ENCODE results near the gene EPX.

EPX gene

DNA sequence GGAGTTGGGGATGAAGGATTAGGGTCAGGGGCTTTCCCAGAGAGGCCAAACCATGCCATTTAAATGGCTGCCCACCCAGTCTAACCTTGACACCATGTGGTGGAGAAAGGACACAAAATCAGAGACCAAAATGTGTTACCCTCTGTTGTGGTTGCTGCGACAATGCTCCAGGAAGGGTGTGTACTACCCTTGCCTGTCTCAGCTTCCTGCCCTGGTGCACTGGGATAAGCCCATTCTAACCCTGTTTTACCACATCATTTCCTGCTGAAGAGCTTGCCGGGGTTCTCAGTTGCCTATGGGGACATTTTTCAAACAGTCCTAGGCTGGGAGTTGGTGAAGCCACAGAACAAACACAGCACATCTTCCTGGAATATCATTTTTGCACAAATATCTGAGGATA lies 39.5 kb upstream of the EPX start:
- TF ChIP-seq MYC (IDR thresholded peaks at IDR 0.05; ENCODE audit: low read depth, low read length) (no peak), POLR2A (IDR thresholded peaks at IDR 0.05; ENCODE audit: extremely low read depth, insufficient read length) (no peak)
- TF ChIP-seq, protein P1, sequence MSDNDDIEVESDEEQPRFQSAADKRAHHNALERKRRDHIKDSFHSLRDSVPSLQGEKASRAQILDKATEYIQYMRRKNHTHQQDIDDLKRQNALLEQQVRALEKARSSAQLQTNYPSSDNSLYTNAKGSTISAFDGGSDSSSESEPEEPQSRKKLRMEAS (IDR thresholded peaks at IDR 0.05; ENCODE audit: low read depth, low read length): no peak
- TF ChIP-seq, protein P2, sequence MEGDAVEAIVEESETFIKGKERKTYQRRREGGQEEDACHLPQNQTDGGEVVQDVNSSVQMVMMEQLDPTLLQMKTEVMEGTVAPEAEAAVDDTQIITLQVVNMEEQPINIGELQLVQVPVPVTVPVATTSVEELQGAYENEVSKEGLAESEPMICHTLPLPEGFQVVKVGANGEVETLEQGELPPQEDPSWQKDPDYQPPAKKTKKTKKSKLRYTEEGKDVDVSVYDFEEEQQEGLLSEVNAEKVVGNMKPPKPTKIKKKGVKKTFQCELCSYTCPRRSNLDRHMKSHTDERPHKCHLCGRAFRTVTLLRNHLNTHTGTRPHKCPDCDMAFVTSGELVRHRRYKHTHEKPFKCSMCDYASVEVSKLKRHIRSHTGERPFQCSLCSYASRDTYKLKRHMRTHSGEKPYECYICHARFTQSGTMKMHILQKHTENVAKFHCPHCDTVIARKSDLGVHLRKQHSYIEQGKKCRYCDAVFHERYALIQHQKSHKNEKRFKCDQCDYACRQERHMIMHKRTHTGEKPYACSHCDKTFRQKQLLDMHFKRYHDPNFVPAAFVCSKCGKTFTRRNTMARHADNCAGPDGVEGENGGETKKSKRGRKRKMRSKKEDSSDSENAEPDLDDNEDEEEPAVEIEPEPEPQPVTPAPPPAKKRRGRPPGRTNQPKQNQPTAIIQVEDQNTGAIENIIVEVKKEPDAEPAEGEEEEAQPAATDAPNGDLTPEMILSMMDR (IDR thresholded peaks at IDR 0.05; ENCODE audit: low read depth, low read length): no peak
- H3K4me3 ChIP-seq (ENCODE audit: low read depth, low read length): no peak overlapping the region
- peak; percentile 32 for DNase-seq (ENCODE audit: low read depth)

DNA sequence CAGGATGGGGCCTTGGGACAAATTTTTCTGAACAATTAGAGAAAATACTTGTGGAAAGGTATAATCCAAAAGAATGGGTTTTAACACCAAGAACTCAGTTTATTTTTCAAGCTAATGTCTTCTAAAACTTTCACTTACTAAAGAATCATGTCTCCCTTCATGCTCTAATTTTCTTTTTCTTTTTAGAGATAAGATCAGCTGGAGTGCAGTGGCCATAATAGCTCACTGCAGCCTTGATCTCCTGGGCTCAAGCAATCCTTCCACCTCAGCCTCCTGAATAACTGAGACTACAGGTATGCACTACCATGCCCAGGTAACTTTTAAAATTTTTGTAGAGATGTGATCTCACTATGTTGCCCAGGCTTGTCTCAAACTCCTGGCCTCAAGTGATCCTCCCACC lies 38.9 kb upstream of the EPX start:
- no peak overlapping the region for H3K4me3 ChIP-seq (ENCODE audit: low read depth, low read length)
- no peak for DNase-seq (ENCODE audit: low read depth)
- no peak for TF ChIP-seq POLR2A (IDR thresholded peaks at IDR 0.05; ENCODE audit: extremely low read depth, insufficient read length)
- TF ChIP-seq MYC (IDR thresholded peaks at IDR 0.05; ENCODE audit: low read depth, low read length): no peak

DNA sequence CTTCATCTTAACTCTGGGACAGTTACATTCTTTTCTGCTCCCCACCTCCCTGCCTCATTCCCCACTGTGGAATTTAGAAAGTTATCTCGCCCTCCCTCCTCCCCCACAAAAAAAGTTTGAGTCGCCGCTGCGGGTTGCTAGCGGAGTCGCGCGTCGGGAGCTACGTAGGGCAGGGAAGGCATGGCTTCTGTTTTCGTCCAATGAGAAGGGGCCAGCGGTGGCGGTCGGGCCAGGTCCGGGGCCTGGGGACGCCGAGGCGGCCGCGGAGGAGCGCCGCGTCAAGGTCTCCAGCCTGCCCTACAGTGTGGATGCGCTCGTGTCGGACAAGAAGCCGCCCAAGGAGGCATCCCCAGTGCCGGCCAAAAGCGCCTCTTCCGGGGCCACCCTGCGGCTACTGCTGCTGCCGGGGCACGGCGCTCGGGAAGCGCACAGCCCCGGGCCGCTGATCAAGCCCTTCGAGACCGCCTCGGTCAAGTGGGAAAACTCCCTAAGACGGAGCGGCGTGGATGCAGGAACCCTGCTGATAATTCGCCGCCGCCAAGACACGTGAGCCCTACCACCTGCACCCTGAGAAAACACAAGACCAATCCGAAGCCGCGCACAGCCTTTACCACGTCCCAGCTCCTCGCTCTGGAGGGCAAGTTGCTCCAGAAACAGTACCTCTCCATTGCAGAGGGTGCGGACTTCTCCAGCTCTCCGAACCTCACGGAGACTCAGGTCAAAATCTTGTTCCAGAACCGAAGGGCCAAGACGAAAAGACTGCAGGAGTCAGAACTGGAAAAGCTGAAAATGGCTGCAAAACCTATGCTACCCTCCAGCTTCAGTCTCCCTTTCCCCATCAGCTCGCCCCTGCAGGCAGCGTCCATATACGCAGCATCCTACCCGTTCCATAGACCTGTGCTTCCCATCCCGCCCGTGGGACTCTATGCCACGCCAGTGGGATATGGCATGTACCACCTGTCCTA lies 35.4 kb upstream of the EPX start:
- DNase-seq (ENCODE audit: low read depth): no peak
- TF ChIP-seq, protein P2 (IDR thresholded peaks at IDR 0.05; ENCODE audit: low read depth, low read length): no peak
- TF ChIP-seq, protein P1 (IDR thresholded peaks at IDR 0.05; ENCODE audit: low read depth, low read length): no peak
- TF ChIP-seq MYC (IDR thresholded peaks at IDR 0.05; ENCODE audit: low read depth, low read length): no peak
- no peak for TF ChIP-seq POLR2A (IDR thresholded peaks at IDR 0.05; ENCODE audit: extremely low read depth, insufficient read length)
- no peak overlapping the region for H3K4me3 ChIP-seq (ENCODE audit: low read depth, low read length)

DNA sequence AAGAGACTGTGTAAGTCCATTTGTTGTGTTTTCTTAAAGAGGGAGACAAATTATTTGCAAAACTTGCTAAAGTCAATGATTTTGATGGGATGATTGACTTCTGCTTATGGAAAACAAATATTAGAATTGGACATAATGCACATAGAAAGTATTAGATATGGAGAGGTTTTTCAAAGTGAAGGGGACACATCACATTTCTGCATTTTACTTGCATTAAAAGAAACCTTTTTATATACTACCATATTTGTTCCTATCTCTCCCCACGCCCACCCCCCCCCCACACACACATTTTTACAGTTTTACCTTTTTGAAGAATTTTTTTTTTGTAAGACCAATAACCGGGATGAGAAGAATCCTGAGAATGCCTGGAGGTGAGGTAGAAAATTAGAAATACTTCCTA lies 34.3 kb upstream of the EPX start:
- no peak for TF ChIP-seq POLR2A (IDR thresholded peaks at IDR 0.05; ENCODE audit: extremely low read depth, insufficient read length)
- TF ChIP-seq, protein P1 (IDR thresholded peaks at IDR 0.05; ENCODE audit: low read depth, low read length): no peak
- TF ChIP-seq, protein P2 (IDR thresholded peaks at IDR 0.05; ENCODE audit: low read depth, low read length): no peak
- TF ChIP-seq MYC (IDR thresholded peaks at IDR 0.05; ENCODE audit: low read depth, low read length): no peak
- H3K4me3 ChIP-seq (ENCODE audit: low read depth, low read length): no peak overlapping the region
- no peak for DNase-seq (ENCODE audit: low read depth)

DNA sequence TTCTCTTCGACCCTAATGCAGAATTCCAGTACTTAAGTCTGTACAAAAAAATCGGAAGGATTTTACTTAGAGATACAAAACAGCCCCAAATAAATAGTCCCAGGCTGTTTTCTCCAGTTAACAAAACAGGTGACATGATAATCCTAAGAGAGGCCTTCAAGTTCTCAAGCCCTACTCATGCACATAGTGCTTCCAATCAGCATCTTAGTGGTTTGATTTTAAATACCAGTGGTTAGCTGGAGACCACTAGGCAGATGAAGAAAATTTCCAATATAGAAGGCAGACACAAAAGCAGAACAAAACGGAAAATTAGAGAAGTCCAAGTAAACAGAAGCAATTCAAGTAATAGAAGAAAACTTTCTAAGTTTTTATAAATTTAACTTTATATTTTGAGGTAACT lies 31.0 kb upstream of the EPX start:
- TF ChIP-seq MYC (IDR thresholded peaks at IDR 0.05; ENCODE audit: low read depth, low read length): no peak
- TF ChIP-seq, protein P1 (IDR thresholded peaks at IDR 0.05; ENCODE audit: low read depth, low read length): no peak
- no peak for TF ChIP-seq POLR2A (IDR thresholded peaks at IDR 0.05; ENCODE audit: extremely low read depth, insufficient read length)
- TF ChIP-seq, protein P2 (IDR thresholded peaks at IDR 0.05; ENCODE audit: low read depth, low read length): no peak
- DNase-seq (ENCODE audit: low read depth): no peak
- H3K4me3 ChIP-seq (ENCODE audit: low read depth, low read length): no peak overlapping the region

DNA sequence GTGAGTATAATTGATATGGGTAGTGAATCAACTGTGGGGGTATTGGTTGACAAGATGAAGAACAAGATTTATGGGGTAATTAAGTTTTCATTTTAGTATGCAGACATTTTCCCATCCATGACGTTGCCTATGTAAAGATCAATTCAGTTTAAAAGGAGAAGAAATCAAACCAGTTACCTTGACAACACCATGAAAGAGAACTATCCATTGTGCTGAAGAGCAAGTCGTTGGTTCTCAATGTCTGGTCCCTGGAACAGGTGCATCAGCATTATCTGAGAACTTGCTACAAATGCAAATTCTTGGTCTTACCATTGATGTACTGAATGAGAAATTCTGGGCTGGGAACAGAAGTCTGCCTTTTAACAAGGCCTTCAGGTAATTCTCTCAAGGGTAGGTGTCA lies 26.5 kb upstream of the EPX start:
- no peak for TF ChIP-seq MYC (IDR thresholded peaks at IDR 0.05; ENCODE audit: low read depth, low read length)

More for the DNA sequence above, 26.5 kb upstream of the EPX start:
- no peak overlapping the region for H3K4me3 ChIP-seq (ENCODE audit: low read depth, low read length)
- no peak for DNase-seq (ENCODE audit: low read depth)
